ENCODE results near the gene LEMD2. TPM values are rescaled to one million over a fixed set of nuclear protein-coding genes. Genes with fewer than 3 reads are reported as not detected.

LEMD2 gene
- total RNA-seq, 6 experiments from 2014 or later: 17.8 to 28.0 (median 21.8) TPM

DNA sequence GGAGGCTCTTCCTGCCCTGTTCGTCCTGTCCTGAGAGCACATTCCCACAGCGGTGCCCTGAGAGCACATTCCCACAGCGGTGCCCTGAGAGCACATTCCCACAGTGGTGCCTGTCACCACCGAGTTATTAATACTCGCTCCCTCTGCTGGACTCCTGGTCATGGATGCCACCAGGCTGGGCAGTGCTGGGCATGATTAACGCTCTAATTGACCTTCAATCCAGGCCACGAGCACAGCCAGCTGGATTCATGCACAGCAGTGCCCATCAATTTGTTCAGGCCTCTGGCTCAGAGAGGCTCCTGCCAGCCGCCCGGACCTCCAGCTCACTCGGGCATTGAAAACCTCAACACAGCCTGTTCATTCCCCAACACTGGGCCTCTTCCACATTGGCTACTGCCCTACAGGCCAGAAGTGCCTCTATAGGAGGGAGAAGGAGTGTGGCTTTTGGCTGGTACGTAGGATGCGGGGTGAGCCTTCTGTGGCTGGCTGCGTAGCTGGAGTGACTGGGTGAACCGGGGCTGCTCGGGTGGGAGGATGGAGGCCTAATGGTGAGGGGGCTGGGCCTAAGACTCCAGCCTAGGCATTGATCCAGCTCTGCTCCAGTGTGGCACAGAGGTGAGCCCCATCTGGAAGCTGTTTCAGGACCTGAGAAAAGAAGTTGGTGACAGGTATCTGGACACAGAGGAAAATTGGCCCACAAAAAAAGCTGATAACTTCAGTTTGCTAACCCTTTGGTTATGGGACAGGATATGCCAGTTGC is 51.5 kb downstream of the LEMD2 start:
- Histone ChIP-seq H3K4me3 (no peak overlapping the region), H3K4me1 (peaks cover 0 to 27% (median 12%) of the 10 kb centered on the region in 4 donors), H3K27ac (no peak overlapping the region), H3K36me3 (peaks cover 0 to 7% (median 1%) of the 10 kb centered on the region in 4 donors), H3K9me3 (no peaks in the 10 kb centered on the region), H3K27me3 (no peaks in the 10 kb centered on the region)
- ATAC-seq (peak in 1 of 4 donors; percentile 21), DNase-seq (peak in 2 of 3 donors; percentile 30 to 80)
- WGBS (ENCODE audit: insufficient coverage, low coverage, low lambda C conversion rate, missing lambda C conversion rate): 63% methylated on average over 7 of the region's 15 CpGs
- intact Hi-C loops (cut with DNase I): no loop called here
- TF ChIP-seq, protein P1, sequence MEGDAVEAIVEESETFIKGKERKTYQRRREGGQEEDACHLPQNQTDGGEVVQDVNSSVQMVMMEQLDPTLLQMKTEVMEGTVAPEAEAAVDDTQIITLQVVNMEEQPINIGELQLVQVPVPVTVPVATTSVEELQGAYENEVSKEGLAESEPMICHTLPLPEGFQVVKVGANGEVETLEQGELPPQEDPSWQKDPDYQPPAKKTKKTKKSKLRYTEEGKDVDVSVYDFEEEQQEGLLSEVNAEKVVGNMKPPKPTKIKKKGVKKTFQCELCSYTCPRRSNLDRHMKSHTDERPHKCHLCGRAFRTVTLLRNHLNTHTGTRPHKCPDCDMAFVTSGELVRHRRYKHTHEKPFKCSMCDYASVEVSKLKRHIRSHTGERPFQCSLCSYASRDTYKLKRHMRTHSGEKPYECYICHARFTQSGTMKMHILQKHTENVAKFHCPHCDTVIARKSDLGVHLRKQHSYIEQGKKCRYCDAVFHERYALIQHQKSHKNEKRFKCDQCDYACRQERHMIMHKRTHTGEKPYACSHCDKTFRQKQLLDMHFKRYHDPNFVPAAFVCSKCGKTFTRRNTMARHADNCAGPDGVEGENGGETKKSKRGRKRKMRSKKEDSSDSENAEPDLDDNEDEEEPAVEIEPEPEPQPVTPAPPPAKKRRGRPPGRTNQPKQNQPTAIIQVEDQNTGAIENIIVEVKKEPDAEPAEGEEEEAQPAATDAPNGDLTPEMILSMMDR (IDR thresholded peaks at IDR 0.05): no peak
- TF ChIP-seq POLR2A (IDR thresholded peaks at IDR 0.05): no peak

DNA sequence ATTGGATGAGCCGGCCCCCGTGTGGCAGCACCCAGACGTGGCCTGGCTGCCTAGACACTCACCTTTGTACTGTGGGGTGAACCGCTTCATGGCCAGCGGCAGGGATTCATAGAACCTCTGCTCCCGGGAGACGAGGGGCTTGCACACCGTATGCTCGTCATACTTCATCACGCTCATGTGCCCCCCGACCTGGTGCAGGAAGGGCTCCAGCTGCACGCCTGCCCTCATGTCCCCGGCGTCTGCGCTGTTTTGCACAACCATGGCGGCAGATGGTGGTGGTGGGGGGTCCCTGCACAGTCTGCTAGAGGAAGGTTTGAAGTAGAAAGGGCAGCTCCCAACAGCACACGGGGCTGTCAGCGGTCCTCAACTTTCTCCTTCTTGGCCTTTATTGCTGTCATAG is 53.7 kb downstream of the LEMD2 start:
- Histone ChIP-seq H3K9me3 (no peaks in the 10 kb centered on the region), H3K27ac (no peak overlapping the region), H3K36me3 (peaks cover 0 to 7% (median 1%) of the 10 kb centered on the region in 4 donors), H3K4me1 (peaks cover 0 to 25% (median 9%) of the 10 kb centered on the region in 4 donors), H3K27me3 (no peaks in the 10 kb centered on the region), H3K4me3 (no peak overlapping the region)
- DNase-seq: peak in 1 of 3 donors; percentile 16
- ATAC-seq: no peak
- intact Hi-C loops (cut with DNase I): no loop called here
- TF ChIP-seq POLR2A (IDR thresholded peaks at IDR 0.05): no peak
- TF ChIP-seq, protein P1 (IDR thresholded peaks at IDR 0.05): no peak
- WGBS (ENCODE audit: insufficient coverage, low coverage, low lambda C conversion rate, missing lambda C conversion rate): 100% methylated on average over 2 of the region's 18 CpGs

DNA sequence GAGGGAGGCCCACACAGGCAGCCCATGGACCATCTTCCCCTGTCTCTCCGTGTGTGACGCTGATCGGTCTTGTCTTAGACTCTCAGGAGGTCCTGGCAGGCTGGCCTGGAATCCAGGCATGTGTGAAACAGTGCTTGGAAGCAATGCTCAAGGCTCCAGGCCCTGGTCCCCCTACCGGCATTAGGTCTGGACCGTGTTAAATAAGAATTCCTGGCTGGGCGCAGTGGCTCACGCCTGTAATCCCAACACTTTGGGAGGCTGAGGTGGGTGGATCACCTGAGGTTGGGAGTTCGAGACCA is 55.3 kb downstream of the LEMD2 start:
- no peaks in the 10 kb centered on the region for H3K27me3 ChIP-seq
- TF ChIP-seq POLR2A (IDR thresholded peaks at IDR 0.05): no peak
- TF ChIP-seq, protein P1 (IDR thresholded peaks at IDR 0.05): no peak
- DNase-seq (no peak), ATAC-seq (no peak)
- H3K4me1 ChIP-seq: peaks cover 0 to 10% (median 1%) of the 10 kb centered on the region in 4 donors
- no peak overlapping the region for H3K27ac ChIP-seq
- H3K4me3 ChIP-seq: no peak overlapping the region
- intact Hi-C loops (cut with DNase I): no loop called here
- peaks cover 0 to 7% (median 1%) of the 10 kb centered on the region in 4 donors for H3K36me3 ChIP-seq
- H3K9me3 ChIP-seq: no peaks in the 10 kb centered on the region
- WGBS (ENCODE audit: insufficient coverage, low coverage, low lambda C conversion rate, missing lambda C conversion rate): no CpG with 5 or more reads among the region's 8 CpGs

DNA sequence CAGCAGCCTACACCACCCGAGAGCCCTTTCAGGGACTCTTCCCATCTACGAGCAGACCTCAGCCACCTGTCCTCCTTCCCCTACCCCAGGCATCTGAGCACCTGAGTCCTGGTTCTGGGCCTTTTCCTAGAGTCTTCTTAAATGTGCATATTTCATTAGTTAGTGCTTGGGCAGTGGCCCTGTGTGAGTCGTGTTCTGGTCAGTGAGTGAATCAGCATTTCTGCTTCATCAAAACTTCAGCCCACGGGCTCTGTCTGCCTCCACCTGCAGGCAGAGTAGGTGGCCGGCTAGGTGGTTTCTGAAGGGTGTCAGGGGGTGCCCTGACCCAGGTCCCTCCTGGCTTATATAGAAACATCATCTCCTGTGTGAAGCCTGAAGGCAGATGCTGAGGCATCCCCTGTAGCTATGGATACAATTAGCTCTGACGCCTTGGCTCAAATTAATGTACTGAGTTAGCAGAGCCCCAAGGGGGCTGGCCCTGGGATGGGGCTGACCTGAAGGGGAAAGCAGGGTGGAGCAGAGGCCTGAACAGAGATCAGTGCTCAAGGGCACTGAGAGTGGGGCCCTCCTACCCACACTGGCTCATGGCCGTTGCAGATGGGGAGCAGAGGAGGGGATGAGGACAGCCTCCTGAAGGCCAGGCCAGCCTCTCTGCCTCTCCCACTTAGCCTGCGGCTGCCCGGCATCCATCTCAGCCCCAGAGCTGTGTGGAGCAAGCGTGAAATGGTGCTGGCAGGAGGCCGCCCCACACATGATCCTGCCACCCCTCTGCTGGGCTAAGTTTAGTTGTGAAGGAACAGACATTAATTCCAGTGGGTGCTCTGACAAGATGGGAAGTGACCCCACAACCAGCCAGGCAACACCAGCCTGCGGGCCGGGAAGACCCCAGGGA is 55.9 kb downstream of the LEMD2 start:
- Histone ChIP-seq H3K9me3 (no peaks in the 10 kb centered on the region), H3K27ac (no peak overlapping the region), H3K4me3 (no peak overlapping the region), H3K36me3 (peaks cover 0 to 7% (median 1%) of the 10 kb centered on the region in 4 donors), H3K4me1 (peaks cover 0 to 13% (median 0%) of the 10 kb centered on the region in 4 donors), H3K27me3 (no peaks in the 10 kb centered on the region)
- DNase-seq (no peak), ATAC-seq (no peak)
- TF ChIP-seq, protein P1 (IDR thresholded peaks at IDR 0.05): no peak
- no peak for TF ChIP-seq POLR2A (IDR thresholded peaks at IDR 0.05)
- intact Hi-C loops (cut with DNase I): no loop called here
- 67% methylated on average over 3 of the region's 13 CpGs for WGBS (ENCODE audit: insufficient coverage, low coverage, low lambda C conversion rate, missing lambda C conversion rate)
